Right atrium auricular region (tissue), 2 donors: ENCODE results near the gene PALLD. TPM values are rescaled to one million over a fixed set of nuclear protein-coding genes. Genes with fewer than 3 reads are reported as not detected.

Source experiments
- DNase-seq: peaks from one replicate; pipeline ENCODE4 v3.0.0-alpha.2; 2019; ENCODE audit warnings: low spot score
- H3K27ac ChIP-seq, 2 donors: fragments of 200-600 bp; sonication (generic); 1 replicate in 1 of 2; 2 replicates in 1 of 2; pipeline ENCODE4 v1.5.1; 2016 to 2019
- H3K27me3 ChIP-seq, 2 donors: fragments of 200-600 bp; sonication (generic); one replicate each; pipeline versions ENCODE4 v1.5.1 to v1.6.0; 2017 to 2019
- H3K36me3 ChIP-seq: fragments of 200-600 bp; sonication (generic); one replicate; pipeline ENCODE4 v1.5.1; 2016
- H3K4me1 ChIP-seq, 2 donors: fragments of 200-600 bp; sonication (generic); one replicate each; pipeline versions ENCODE4 v1.5.1 to v1.6.0; 2017 to 2019
- H3K4me3 ChIP-seq, 2 donors: fragments of 200-600 bp; sonication (generic); 1 replicate in 1 of 2; 2 replicates in 1 of 2; pipeline ENCODE4 v1.5.1; 2017 to 2019; ENCODE audit warnings: mild to moderate bottlenecking in 1 of 2, moderate library complexity in 1 of 2
- H3K9me3 ChIP-seq, 2 donors: fragments of 200-600 bp; sonication (generic); one replicate each; pipeline ENCODE4 v1.5.1; 2019
- total RNA-seq, 2 donors: library from RNA; depleted of rRNA; stranded (reverse); fragments of >200 nt; gene quantifications; one replicate each; pipeline ENCODE4 v1.1.0, GENCODE V29; 2016
- TF ChIP-seq, protein P1 (sequence below), 2 donors: fragments of 200-600 bp; sonication (generic); IDR thresholded peaks; one replicate each; pipeline ENCODE4 v1.5.1; 2019; ENCODE audit warnings: antibody characterized with exemption in 2 of 2

PALLD gene
- total RNA-seq, 2 donors from 2014 or later: 764 to 782 TPM

DNA sequence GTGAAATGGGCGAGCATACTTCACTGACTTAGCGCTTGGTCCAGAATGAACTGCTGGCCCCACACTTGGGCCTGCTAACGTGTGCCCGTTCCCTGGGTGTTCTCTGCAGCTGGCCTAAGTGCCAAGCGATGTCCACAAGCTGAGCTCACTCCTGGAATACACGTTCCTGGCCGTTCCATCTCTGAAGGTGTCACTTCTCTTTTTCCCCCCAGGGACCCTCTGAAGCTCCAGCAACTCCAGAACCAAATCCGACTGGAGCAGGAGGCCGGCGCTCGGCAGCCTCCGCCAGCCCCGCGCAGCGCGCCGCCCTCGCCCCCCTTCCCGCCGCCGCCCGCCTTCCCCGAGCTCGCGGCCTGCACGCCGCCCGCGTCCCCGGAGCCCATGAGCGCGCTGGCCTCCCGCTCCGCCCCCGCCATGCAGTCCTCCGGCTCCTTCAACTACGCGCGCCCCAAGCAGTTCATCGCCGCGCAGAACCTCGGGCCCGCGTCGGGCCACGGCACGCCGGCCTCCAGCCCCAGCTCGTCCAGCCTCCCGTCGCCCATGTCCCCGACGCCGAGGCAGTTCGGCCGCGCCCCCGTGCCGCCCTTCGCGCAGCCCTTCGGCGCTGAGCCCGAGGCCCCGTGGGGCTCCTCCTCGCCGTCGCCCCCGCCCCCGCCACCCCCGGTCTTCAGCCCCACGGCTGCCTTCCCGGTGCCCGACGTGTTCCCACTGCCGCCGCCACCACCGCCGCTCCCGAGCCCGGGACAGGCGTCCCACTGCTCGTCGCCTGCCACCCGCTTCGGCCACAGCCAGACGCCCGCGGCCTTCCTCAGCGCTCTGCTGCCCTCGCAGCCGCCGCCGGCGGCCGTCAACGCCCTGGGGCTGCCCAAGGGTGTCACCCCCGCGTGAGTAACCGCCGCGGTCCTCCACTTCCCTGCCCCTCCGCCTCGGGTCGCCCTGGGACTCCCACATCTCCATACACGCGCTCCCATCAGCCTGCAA lies 380.9 kb downstream of the PALLD start:
- Histone ChIP-seq H3K27ac (peak overlapping the region; percentile 72 to 80), H3K36me3 (peaks cover 58% of the 10 kb centered on the region), H3K4me1 (peaks cover 0 to 68% of the 10 kb centered on the region in 2 donors), H3K27me3 (no peaks in the 10 kb centered on the region), H3K9me3 (peaks cover 0 to 4% of the 10 kb centered on the region in 2 donors), H3K4me3 (peak overlapping the region; percentile 26 to 50)
- no peak for DNase-seq
- TF ChIP-seq, protein P1, sequence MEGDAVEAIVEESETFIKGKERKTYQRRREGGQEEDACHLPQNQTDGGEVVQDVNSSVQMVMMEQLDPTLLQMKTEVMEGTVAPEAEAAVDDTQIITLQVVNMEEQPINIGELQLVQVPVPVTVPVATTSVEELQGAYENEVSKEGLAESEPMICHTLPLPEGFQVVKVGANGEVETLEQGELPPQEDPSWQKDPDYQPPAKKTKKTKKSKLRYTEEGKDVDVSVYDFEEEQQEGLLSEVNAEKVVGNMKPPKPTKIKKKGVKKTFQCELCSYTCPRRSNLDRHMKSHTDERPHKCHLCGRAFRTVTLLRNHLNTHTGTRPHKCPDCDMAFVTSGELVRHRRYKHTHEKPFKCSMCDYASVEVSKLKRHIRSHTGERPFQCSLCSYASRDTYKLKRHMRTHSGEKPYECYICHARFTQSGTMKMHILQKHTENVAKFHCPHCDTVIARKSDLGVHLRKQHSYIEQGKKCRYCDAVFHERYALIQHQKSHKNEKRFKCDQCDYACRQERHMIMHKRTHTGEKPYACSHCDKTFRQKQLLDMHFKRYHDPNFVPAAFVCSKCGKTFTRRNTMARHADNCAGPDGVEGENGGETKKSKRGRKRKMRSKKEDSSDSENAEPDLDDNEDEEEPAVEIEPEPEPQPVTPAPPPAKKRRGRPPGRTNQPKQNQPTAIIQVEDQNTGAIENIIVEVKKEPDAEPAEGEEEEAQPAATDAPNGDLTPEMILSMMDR (IDR thresholded peaks at IDR 0.05): no peak

DNA sequence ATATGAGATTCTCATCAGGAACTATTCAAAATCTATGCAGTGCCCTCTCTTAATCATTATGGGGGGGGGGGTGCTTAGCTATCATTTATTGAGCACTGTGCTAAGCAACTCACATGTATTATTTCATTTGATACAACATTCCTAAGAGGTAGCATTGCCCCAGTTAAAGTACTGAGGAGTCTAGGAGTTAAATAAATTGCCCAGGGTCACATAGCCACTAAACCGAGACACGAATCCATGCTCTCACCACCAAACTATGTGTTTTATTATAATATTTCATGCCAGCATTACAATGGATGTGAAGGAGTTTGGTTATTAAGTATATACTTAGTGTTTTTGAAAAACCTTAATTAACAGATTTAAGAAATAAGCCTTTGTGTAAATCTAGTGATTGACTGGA lies 381.8 kb downstream of the PALLD start:
- Histone ChIP-seq H3K4me1 (peaks cover 0 to 73% of the 10 kb centered on the region in 2 donors), H3K27me3 (no peaks in the 10 kb centered on the region), H3K9me3 (peaks cover 0 to 4% of the 10 kb centered on the region in 2 donors), H3K27ac (peak overlapping the region; percentile 72 to 80), H3K4me3 (no peak overlapping the region), H3K36me3 (peaks cover 59% of the 10 kb centered on the region)
- TF ChIP-seq, protein P1 (IDR thresholded peaks at IDR 0.05): no peak
- DNase-seq: no peak

DNA sequence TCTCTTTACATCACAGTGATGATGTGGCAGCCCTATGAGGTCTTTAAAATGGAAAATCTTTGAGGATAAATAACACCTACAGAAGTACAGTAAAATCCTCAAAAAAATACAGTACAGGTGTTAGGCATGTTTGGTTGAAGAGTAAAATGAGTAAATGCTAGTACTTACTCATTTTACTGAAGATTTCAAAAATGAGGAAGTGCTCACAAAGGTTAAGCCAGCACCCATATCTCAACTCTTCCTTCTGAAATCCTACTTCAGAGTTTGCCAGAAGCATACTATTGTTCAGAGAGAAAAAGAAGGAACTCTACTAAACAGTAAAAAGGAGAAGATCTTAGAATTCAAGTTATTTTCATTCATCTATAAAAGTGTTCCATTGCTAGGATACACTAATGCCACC lies 382.3 kb downstream of the PALLD start:
- H3K4me1 ChIP-seq: peaks cover 0 to 72% of the 10 kb centered on the region in 2 donors
- H3K4me3 ChIP-seq: no peak overlapping the region

DNA sequence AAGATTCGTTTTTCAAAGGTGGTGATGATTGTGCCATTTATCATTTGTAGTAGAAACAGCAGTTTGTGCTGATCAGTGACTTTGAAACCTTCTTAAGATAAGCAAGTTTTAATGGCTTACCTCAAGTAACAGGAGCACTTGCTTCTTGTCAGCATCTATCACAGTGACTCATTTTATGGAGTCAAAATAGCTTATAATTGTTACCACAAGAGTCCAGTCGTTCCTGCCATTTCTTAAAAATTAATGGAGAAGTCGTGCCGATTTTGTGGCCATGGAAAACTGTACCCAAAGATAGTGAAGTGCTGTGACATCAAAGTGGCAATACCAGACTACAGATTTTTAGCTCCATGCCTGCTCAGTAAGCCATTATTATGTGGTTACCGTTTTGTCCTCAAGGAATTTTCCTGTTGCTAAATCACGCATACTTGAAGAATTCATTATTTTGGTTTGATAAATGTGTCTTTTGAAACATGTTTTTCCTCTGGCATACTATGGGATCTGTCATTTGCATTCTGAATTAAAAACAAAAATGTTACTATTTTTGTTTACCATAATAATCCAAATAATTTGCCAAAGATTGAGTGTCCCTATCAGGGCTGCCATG lies 383.3 kb downstream of the PALLD start:
- Histone ChIP-seq H3K27me3 (no peaks in the 10 kb centered on the region), H3K9me3 (peaks cover 0 to 4% of the 10 kb centered on the region in 2 donors), H3K4me1 (peaks cover 0 to 78% of the 10 kb centered on the region in 2 donors), H3K27ac (peak overlapping the region in 1 of 2 donors; percentile 80), H3K4me3 (no peak overlapping the region), H3K36me3 (peaks cover 71% of the 10 kb centered on the region)
- TF ChIP-seq, protein P1 (IDR thresholded peaks at IDR 0.05): no peak
- no peak for DNase-seq

More for the DNA sequence above, 382.3 kb downstream of the PALLD start:
- H3K27ac ChIP-seq: peak overlapping the region; percentile 72 to 80
- peaks cover 62% of the 10 kb centered on the region for H3K36me3 ChIP-seq
- no peaks in the 10 kb centered on the region for H3K27me3 ChIP-seq
- DNase-seq: no peak
- TF ChIP-seq, protein P1 (IDR thresholded peaks at IDR 0.05): no peak
- H3K9me3 ChIP-seq: peaks cover 0 to 4% of the 10 kb centered on the region in 2 donors

DNA sequence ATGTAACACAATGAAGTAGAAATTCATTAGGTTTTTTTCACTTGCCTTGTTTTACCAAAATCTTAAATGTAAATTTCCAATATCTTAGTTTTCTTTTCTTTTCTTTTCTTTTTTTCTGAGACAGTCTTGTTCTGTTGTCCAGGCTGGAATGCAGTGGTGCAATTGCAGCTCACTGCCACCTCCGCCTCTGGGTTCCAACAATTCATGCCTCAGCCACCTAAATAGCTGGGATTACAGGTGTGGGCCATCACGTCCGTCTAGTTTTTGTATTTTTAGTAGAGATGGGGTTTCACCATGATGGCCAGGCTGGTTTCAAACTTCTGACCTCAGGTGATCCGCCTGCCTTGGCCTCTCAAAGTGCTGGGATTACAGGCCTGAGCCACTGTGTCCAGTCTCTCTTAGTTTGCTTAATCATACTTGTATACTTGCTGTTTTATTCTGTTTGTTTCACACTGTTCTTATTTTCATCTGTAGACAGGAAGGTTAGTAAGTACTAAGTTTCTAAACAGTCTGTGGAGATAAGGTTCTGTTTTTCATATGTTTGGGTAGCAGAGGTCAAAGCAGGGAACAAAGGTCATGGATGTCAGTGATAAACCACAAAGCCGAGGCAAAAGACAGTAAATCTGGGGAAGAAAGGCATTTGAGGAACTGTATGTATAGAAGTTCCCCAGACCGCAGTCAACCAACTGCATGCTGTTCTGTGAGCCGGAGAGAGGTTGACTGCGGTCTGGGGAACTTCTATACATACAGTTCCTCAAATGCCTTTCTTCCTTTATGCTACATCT lies 384.2 kb downstream of the PALLD start:
- H3K9me3 ChIP-seq: peaks cover 0 to 4% of the 10 kb centered on the region in 2 donors
- no peak for DNase-seq
- H3K4me1 ChIP-seq: peaks cover 0 to 78% of the 10 kb centered on the region in 2 donors
- no peak overlapping the region for H3K4me3 ChIP-seq
- H3K27ac ChIP-seq: peak overlapping the region in 1 of 2 donors; percentile 24
- no peaks in the 10 kb centered on the region for H3K27me3 ChIP-seq
- TF ChIP-seq, protein P1 (IDR thresholded peaks at IDR 0.05): no peak
- peaks cover 79% of the 10 kb centered on the region for H3K36me3 ChIP-seq
